ENCODE results near the gene TCP11L1. TPM values are rescaled to one million over a fixed set of nuclear protein-coding genes. Genes with fewer than 3 reads are reported as not detected.

The TCP11L1 gene
- total and polyA plus RNA-seq, 12 donors, result 3.0 to 35.2 (median 13.3) TPM

GRCh38 chr11:33067294-33067693 is 27.9 kb downstream of the TCP11L1 start:
- H3K4me3 ChIP-seq, result no peak overlapping the region
- TF ChIP-seq POLR2A (IDR thresholded peaks at IDR 0.05) (no peak), CTCF (IDR thresholded peaks at IDR 0.05) (no peak)
- H3K27me3 ChIP-seq, result no peaks in the 10 kb centered on the region
- H3K27ac ChIP-seq, result no peak overlapping the region
- no peak for DNase-seq
- H3K36me3 ChIP-seq (replicated peaks in 1 of 2), result peaks cover 0 to 52% of the 10 kb centered on the region in 2 donors
- no peaks in the 10 kb centered on the region for H3K9me3 ChIP-seq (replicated peaks in 1 of 3)
- WGBS, 4 donors, result 96 to 100% (median 97%) methylated on average over 3 of the region's 3 CpGs
- H3K4me1 ChIP-seq (replicated peaks in 1 of 2), result peaks cover 0 to 9% of the 10 kb centered on the region in 2 donors
- intact Hi-C loops (cut with DNase I), result loop anchor here in 1 of 2 donors (10.0 kb wide), 1 partner anchor 182 kb away; no protein-coding TSS in a partner anchor

GRCh38 chr11:33068611-33069340 is 29.4 kb downstream of the TCP11L1 start:
- 92 to 96% (median 95%) methylated on average over 17 of the region's 17 CpGs for WGBS, 4 donors
- no peak for DNase-seq
- intact Hi-C loops (cut with DNase I), result loop anchor here in 1 of 2 donors (10.0 kb wide), 1 partner anchor 184 kb away; no protein-coding TSS in a partner anchor
- H3K4me1 ChIP-seq (replicated peaks in 1 of 2), result no peaks in the 10 kb centered on the region
- H3K9me3 ChIP-seq (replicated peaks in 1 of 3), result no peaks in the 10 kb centered on the region
- TF ChIP-seq CTCF (IDR thresholded peaks at IDR 0.05) (no peak), POLR2A (IDR thresholded peaks at IDR 0.05) (no peak)
- no peak overlapping the region for H3K4me3 ChIP-seq
- no peak overlapping the region for H3K27ac ChIP-seq
- peaks cover 0 to 66% of the 10 kb centered on the region in 2 donors for H3K36me3 ChIP-seq (replicated peaks in 1 of 2)
- H3K27me3 ChIP-seq, result no peaks in the 10 kb centered on the region

GRCh38 chr11:33072465-33072864 is 33.1 kb downstream of the TCP11L1 start:
- Histone ChIP-seq H3K36me3 (replicated peaks in 1 of 2) (peaks cover 0 to 72% of the 10 kb centered on the region in 2 donors), H3K9me3 (replicated peaks in 1 of 3) (no peaks in the 10 kb centered on the region), H3K27me3 (no peaks in the 10 kb centered on the region), H3K27ac (no peak overlapping the region), H3K4me1 (replicated peaks in 1 of 2) (no peaks in the 10 kb centered on the region), H3K4me3 (no peak overlapping the region)
- intact Hi-C loops (cut with DNase I), result no loop called here
- WGBS, 4 donors, result 89 to 93% (median 91%) methylated on average over 8 of the region's 8 CpGs
- TF ChIP-seq POLR2A (IDR thresholded peaks at IDR 0.05) (no peak), CTCF (IDR thresholded peaks at IDR 0.05) (no peak)
- DNase-seq, result no peak

GRCh38 chr11:33083918-33084317 is 44.5 kb downstream of the TCP11L1 start:
- Histone ChIP-seq H3K4me1 (replicated peaks in 1 of 2) (no peaks in the 10 kb centered on the region), H3K9me3 (replicated peaks in 1 of 3) (no peaks in the 10 kb centered on the region), H3K27me3 (no peaks in the 10 kb centered on the region), H3K4me3 (no peak overlapping the region), H3K36me3 (replicated peaks in 1 of 2) (peaks cover 0 to 6% of the 10 kb centered on the region in 2 donors), H3K27ac (no peak overlapping the region)
- no peak for DNase-seq
- 92 to 98% (median 96%) methylated on average over 1 of the region's 1 CpG for WGBS, 4 donors
- TF ChIP-seq POLR2A (IDR thresholded peaks at IDR 0.05) (no peak), CTCF (IDR thresholded peaks at IDR 0.05) (no peak)
- intact Hi-C loops (cut with DNase I), result no loop called here
